GM21723 (cell line): ENCODE results near the gene FOXP3.
"Not testable (repeated sequence)": the region's sequence is repeated elsewhere in the genome, so short reads cannot be mapped to it uniquely, and the experiment has no call there.

ENCODE experiments used
- ATAC-seq: cut with Tn5 transposase; IDR thresholded peaks from one replicate; pipeline ENCODE4 v1.9.1; 2021; ENCODE audit warnings: mild to moderate bottlenecking, moderate library complexity; ENCODE audit not compliant: unreplicated experiment

Gene FOXP3

GRCh38 chrX:49264460-49264859, at the start of gene FOXP3:
TSS of gene FOXP3 (minus strand) at chrX:49264710. CDS start at chrX:49258505, 6,205 bp downstream.
- no peak for ATAC-seq

- ATAC-seq = no peak
Measured at GRCh38 chrX:49312176-49312575, 47.7 kb upstream of the FOXP3 start.

GRCh38 chrX:49310371-49310770, 45.9 kb upstream of the FOXP3 start:
- no peak for ATAC-seq

GRCh38 chrX:49309401-49309981, 45.0 kb upstream of the FOXP3 start:
- ATAC-seq = no peak

- no peak for ATAC-seq
Measured at GRCh38 chrX:49308604-49309269, 44.2 kb upstream of the FOXP3 start.

GRCh38 chrX:49307775-49308174, 43.3 kb upstream of the FOXP3 start:
- ATAC-seq = not testable (repeated sequence)

GRCh38 chrX:49303346-49303745, 38.8 kb upstream of the FOXP3 start, which contains the start of gene GAGE10:
TSS of gene GAGE10 (plus strand) at chrX:49303646. CDS start at chrX:49304860, 1,214 bp downstream.
- no peak for ATAC-seq

DNA sequence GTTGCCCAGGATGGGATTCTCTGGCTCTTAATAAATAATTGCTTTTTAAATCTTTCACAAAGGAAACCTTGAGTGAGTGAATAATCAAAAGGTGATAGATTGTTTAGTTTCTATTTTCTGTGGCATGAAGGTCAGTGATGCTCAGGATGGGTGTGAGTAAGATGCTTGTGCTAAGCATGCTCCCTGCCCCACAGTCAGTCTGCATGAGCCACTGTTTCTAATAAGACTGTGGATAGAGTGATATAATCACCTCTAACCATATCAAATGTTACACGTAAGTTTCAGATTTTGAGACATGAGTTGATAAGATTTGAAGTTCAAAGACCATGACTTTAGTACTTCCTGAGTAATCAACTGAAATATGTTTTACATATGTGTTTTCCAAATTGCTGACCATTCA, 36.2 kb upstream of the FOXP3 start:
- ATAC-seq = no peak

DNA sequence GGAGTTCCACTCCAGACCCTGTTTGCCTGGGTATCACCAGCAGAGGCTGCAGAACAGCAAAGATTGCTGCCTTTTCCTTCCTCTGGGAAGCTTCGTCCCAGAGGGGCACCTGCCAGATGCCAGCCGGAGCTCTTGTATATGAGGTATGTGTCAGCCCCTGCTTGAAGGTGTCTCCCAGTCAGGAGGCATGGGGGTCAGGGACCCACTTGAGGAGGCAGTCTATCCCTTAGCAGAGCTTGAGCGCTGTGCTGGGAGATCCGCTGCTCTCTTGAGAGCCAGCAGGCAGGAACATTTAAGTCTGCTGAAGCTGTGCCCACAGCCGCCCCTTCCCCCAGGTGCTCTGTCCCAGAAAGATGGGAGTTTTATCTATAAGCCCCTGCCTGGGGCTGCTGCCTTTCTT, 34.8 kb upstream of the FOXP3 start:
- ATAC-seq = not testable (repeated sequence)

DNA sequence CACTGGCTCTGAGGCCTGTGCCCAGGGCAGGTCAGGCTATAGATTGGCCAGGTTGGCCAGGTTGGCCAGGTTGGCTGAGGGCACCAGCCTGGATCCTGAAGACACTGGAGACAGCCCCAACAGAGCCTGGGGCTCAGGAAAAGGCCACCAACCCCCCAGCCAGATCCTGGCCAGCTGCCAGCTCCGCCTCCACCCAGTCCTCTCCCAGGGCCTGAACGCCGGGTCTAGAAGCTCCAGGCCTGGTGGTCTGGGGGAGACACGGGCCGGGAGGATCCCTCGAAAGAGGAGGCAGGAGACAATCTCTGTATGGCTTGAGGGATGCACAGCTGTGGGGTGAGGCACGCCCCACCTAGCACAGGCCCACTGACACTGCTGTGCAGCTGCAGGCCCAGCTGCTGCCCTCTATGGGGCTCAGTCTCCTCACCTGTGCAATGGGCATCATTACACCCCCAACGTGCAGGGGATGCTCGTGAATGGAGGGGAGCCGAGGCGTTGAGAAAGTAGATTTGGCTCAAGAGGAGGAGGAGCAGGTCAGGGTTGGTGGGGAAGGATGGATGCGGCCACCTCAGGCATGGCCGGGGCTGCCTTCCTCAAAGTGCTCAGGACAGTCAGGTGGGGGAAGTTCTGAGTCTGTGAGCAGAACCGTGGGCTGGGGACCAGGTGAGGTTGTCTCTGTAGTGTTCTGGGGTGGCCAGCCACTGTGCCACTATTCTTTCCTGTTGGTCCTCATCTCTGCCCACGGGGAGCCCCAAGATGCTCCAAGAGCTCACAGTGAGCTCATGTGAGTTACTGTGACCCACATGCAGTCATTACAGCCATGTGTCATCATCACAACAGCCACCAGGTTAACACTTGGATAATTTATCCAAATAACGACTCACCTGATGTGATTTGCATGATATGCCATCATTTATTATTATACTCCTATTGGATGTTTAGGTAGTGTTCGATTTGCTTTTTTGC, 28.2 kb upstream of the FOXP3 start:
- ATAC-seq = no peak

DNA sequence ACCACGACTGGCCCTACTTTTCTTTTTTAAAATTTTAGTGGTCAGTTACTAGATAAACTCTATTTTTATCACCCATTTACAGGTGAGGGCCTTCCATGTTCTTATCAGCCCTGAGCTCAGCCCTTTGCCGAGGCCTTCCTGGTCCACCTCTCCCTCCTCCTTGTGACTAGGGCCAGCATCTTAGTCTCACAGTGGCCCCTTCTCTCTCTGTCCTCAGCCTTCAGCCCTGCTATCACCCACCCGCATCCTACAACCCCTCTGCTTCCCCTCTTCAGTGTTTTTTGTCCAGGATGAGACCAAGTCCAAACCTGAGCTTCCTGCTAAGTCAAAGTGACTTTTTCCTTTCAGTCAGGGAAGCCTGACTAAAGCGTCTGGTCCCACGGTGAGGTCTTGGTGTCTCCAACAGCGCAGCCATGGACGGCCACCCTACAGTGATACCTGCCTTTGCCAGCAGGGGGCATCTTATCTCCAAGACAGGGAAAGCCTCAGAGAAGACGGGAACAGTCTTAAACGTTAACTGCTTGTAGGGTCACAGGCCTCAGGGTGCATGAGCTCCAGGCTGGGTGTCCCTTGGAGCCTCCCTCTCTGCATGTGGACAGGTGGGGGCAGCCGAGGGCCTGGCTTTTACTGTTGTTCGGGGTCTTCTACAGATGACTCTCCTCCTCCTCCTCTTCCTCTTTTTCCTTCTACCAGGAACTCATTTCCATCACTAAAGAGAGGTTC, 27.3 kb upstream of the FOXP3 start:
- peak; percentile 74 for ATAC-seq

DNA sequence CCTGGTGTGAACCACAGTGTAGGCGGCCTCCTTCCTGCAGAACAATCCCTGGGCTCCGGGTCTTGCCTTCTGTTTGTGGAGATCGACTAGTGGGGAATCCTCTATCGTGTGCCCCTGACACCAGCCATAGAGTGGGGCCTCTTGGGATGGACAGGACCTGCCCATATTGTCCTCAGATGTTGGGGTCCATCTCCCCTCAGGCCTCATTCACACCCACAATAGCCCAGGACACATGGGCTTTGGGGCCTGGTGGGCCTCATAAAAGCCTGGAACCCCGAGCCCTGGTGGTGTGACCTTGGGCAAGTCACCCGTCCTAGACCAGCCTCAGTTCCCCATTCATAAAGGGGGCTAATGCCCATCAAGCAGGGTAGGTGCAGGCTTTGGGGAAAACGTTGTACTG, 25.7 kb upstream of the FOXP3 start:
- no peak for ATAC-seq

DNA sequence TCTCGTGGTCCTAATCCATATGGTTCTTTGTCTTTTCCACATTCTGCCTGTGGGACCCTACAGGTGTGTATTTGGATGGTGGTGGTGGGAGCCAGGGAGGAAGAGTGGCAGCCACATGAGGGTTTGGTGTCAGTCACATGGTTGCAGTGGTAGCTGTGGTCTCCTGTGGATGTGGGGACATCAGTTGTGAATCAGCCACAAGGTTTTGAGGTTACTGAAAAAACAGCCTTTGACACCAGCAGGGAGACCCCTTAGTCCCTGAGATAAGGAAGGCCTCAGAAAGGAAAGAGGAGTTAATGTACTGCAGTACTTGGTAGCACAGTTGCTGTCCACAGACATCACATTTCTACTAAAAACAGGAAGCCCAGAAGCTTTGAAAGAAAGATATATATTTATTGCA, 23.2 kb upstream of the FOXP3 start:
- ATAC-seq = no peak

DNA sequence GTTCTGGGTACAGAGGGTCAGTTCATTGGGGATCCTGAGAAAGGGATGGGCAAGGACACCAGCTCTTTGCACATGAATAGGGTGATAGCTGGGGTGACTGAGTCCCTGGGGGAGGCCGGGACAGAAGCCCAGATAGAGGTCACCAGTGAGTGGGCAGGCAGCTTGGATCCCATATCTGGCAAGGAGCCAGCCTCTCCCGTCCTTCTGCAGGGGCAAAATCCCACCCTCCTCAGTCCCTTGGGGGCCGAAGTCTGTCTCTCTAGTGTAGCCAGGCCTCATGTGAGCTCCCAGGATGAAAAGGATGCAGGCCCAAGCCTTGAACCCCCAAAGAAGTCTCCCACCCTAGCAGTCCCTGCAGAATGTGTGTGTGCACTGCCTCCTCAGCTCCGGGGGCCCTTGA, 22.1 kb upstream of the FOXP3 start:
- ATAC-seq = no peak

DNA sequence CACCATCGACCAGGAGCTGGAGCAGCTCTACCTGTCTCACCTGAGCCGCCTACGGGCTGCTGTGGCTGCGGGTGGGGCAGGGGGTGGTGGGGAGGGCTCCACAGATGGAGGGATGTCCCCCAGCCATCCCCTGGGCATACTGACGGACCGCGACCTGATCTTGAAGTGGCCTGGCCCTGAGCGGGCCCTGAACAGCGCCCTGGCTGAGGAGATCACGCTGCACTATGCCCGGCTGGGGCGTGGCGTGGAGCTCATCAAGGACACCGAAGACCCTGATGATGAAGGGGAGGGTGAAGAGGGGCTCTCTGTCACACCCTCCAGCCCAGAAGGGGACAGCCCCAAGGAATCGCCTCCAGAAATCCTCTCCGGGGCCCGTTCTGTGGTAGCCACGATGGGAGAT, 21.6 kb upstream of the FOXP3 start:
- no peak for ATAC-seq

DNA sequence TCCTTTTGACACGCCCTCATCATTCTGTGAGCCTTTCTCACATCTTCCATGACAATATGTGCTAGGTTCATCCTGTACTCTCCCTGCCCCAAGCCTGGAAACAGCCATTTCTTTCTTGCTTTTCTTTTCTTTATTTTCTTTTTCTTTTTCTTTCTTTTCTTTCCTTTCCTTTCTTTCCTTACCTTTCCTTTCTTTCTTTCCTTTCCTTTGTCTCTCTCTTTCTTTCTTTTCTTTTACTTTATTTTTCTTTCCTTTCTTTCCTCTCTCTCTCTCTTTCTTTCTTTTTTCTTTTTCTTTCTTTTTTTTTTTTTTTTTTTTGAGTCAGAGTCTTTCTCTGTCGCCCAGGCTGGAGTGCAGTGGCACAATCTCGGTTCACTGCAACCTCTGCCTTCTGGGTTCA, 19.7 kb upstream of the FOXP3 start:
- no peak for ATAC-seq

DNA sequence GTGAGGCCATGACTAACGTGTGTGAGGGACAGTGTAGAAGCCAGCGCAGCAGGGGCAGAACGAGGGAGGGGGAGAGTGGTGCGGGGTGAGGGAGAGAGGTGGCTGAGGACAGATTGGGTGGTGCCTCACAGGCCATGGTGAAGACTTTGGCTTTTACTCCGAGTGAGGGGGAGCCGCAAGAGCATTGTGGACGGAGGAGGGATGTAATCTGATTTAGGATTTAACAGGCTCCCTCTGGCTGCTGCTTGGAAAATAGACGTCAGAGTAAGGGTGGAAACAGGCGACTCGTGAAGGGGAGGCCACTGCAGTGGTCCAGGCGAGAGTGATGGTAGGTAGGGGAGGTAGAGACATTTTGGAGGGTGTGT, 18.1 kb upstream of the FOXP3 start:
- no peak for ATAC-seq

DNA sequence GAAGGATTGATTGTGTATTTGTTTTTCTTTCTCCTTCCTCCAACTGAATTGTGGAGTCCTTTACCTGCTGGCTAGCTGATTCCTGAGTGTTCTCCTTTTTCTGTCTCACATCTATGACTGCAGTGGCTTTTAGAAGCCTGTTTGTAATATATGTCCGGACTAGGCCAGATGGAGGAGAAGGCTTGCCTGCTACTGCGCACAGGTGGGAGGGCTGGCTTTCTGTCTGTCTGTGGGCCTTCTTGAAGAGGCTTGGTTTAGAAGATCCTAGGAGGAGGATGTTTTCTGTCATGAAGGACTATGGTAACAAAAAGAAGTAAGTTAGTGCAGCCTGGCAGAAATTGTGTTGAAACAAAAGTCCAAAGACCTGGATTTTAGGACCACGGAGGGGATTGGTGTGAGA, 13.6 kb upstream of the FOXP3 start:
- no peak for ATAC-seq

GRCh38 chrX:49277535-49277830, 13.0 kb upstream of the FOXP3 start:
- ATAC-seq = no peak

GRCh38 chrX:49276671-49277534, 12.4 kb upstream of the FOXP3 start:
- no peak for ATAC-seq
